KOPT-K1 (cell line): ENCODE results near the gene PRF1.

Experiments used
- H3K27ac ChIP-seq: fragments of 200-600 bp; sonication (generic); 2 replicates; pipeline ENCODE4 v1.5.1; 2016; ENCODE audit warnings: antibody characterized with exemption, mild to moderate bottlenecking, low read depth, low read length; ENCODE audit not compliant: poor library complexity, severe bottlenecking
- H3K36me3 ChIP-seq: fragments of 200-600 bp; sonication (generic); 2 replicates; pipeline ENCODE4 v1.5.1; 2017; ENCODE audit warnings: antibody characterized with exemption, mild to moderate bottlenecking, low read length, moderate library complexity; ENCODE audit not compliant: insufficient read depth
- H3K9me3 ChIP-seq: fragments of 200-600 bp; sonication (generic); 2 replicates; pipeline ENCODE4 v1.5.1; 2017; ENCODE audit warnings: antibody characterized with exemption, low read length, mild to moderate bottlenecking; ENCODE audit not compliant: insufficient read depth, poor library complexity, severe bottlenecking

PRF1 gene

GRCh38 chr10:70592746-70593512 lies 9.6 kb downstream of the PRF1 start:
- no peaks in the 10 kb centered on the region for H3K36me3 ChIP-seq
- H3K27ac ChIP-seq, result no peak overlapping the region
- no peaks in the 10 kb centered on the region for H3K9me3 ChIP-seq

GRCh38 chr10:70592186-70592735 lies 10.3 kb downstream of the PRF1 start:
- Histone ChIP-seq H3K36me3 (no peaks in the 10 kb centered on the region), H3K9me3 (no peaks in the 10 kb centered on the region), H3K27ac (no peak overlapping the region)

- Histone ChIP-seq H3K9me3 (no peaks in the 10 kb centered on the region), H3K27ac (no peak overlapping the region), H3K36me3 (no peaks in the 10 kb centered on the region)
Measured at GRCh38 chr10:70590655-70591416, 11.7 kb downstream of the PRF1 start.

- H3K36me3 ChIP-seq, result no peaks in the 10 kb centered on the region
- H3K9me3 ChIP-seq, result no peaks in the 10 kb centered on the region
- H3K27ac ChIP-seq, result no peak overlapping the region
Measured at GRCh38 chr10:70589762-70590654, 12.5 kb downstream of the PRF1 start.

GRCh38 chr10:70588859-70589570 lies 13.5 kb downstream of the PRF1 start:
- H3K36me3 ChIP-seq, result no peaks in the 10 kb centered on the region
- H3K27ac ChIP-seq, result no peak overlapping the region
- H3K9me3 ChIP-seq, result no peaks in the 10 kb centered on the region

GRCh38 chr10:70588255-70588654 lies 14.3 kb downstream of the PRF1 start:
- Histone ChIP-seq H3K9me3 (no peaks in the 10 kb centered on the region), H3K27ac (no peak overlapping the region), H3K36me3 (no peaks in the 10 kb centered on the region)

- no peak overlapping the region for H3K27ac ChIP-seq
- H3K36me3 ChIP-seq, result no peaks in the 10 kb centered on the region
- H3K9me3 ChIP-seq, result no peaks in the 10 kb centered on the region
Measured at GRCh38 chr10:70587045-70587658, 15.4 kb downstream of the PRF1 start.

GRCh38 chr10:70586348-70586930 lies 16.1 kb downstream of the PRF1 start:
- no peaks in the 10 kb centered on the region for H3K9me3 ChIP-seq

GRCh38 chr10:70585578-70586169 lies 16.9 kb downstream of the PRF1 start:
- Histone ChIP-seq H3K27ac (no peak overlapping the region), H3K9me3 (no peaks in the 10 kb centered on the region)

More at GRCh38 chr10:70586348-70586930, 16.1 kb downstream of the PRF1 start:
- Histone ChIP-seq H3K36me3 (no peaks in the 10 kb centered on the region), H3K27ac (no peak overlapping the region)

GRCh38 chr10:70584909-70585544 lies 17.5 kb downstream of the PRF1 start:
- Histone ChIP-seq H3K9me3 (no peaks in the 10 kb centered on the region), H3K36me3 (no peaks in the 10 kb centered on the region), H3K27ac (no peak overlapping the region)

More at GRCh38 chr10:70585578-70586169, 16.9 kb downstream of the PRF1 start:
- no peaks in the 10 kb centered on the region for H3K36me3 ChIP-seq

- no peaks in the 10 kb centered on the region for H3K9me3 ChIP-seq
- H3K27ac ChIP-seq, result no peak overlapping the region
- no peaks in the 10 kb centered on the region for H3K36me3 ChIP-seq
Measured at GRCh38 chr10:70584366-70584765, 18.2 kb downstream of the PRF1 start.

- Histone ChIP-seq H3K27ac (no peak overlapping the region), H3K9me3 (no peaks in the 10 kb centered on the region), H3K36me3 (no peaks in the 10 kb centered on the region)
Measured at GRCh38 chr10:70583669-70584037, 18.9 kb downstream of the PRF1 start.
